Memory B cell (primary cell): ENCODE measurements around the gene ILKAP.

Experiments used
- ATAC-seq: fragments of 150-1000 bp; cut with Tn5 transposase; 2 replicates; pipeline ENCODE4 v1.10.0; 2021; ENCODE audit warnings: low read depth, mild to moderate bottlenecking, moderate library complexity
- DNase-seq, 2 donors: peaks; one replicate each; pipeline ENCODE4 v3.0.0; 2022; ENCODE audit warnings: low spot score in 2 of 2
- H3K27ac Mint-ChIP-seq: one replicate; pipeline ENCODE4 v1.8.0; 2022; ENCODE audit warnings: mild to moderate bottlenecking, moderate library complexity, mixed read lengths
- H3K27me3 Mint-ChIP-seq: one replicate; pipeline ENCODE4 v1.8.0; 2022; ENCODE audit warnings: mixed read lengths
- H3K36me3 Mint-ChIP-seq: one replicate; pipeline ENCODE4 v1.8.0; 2022; ENCODE audit warnings: mild to moderate bottlenecking, mixed read lengths
- H3K4me1 Mint-ChIP-seq: one replicate; pipeline ENCODE4 v1.8.0; 2022; ENCODE audit warnings: mixed read lengths
- H3K4me3 Mint-ChIP-seq: one replicate; pipeline ENCODE4 v1.8.0; 2022; ENCODE audit warnings: mild to moderate bottlenecking, moderate library complexity, mixed read lengths
- H3K9me3 Mint-ChIP-seq: one replicate; pipeline ENCODE4 v1.8.0; 2022; ENCODE audit warnings: mixed read lengths

The ILKAP gene

GRCh38 chr2:238129166-238130010, 74.1 kb downstream of the ILKAP start:
- Mint-ChIP-seq H3K27ac (no peak overlapping the region), H3K4me1 (no peaks in the 10 kb centered on the region), H3K27me3 (no peaks in the 10 kb centered on the region), H3K36me3 (no peaks in the 10 kb centered on the region), H3K9me3 (no peaks in the 10 kb centered on the region), H3K4me3 (no peak overlapping the region)
- DNase-seq (no peak), ATAC-seq (no peak)

- DNase-seq (no peak), ATAC-seq (no peak)
- Mint-ChIP-seq H3K4me3 (no peak overlapping the region), H3K27me3 (no peaks in the 10 kb centered on the region), H3K27ac (no peak overlapping the region), H3K9me3 (no peaks in the 10 kb centered on the region), H3K36me3 (no peaks in the 10 kb centered on the region), H3K4me1 (no peaks in the 10 kb centered on the region)
Measured at GRCh38 chr2:238128534-238129001, 74.9 kb downstream of the ILKAP start.

GRCh38 chr2:238128061-238128440, 75.4 kb downstream of the ILKAP start:
- H3K27me3 Mint-ChIP-seq = no peaks in the 10 kb centered on the region
- no peaks in the 10 kb centered on the region for H3K36me3 Mint-ChIP-seq
- no peak overlapping the region for H3K4me3 Mint-ChIP-seq

GRCh38 chr2:238127165-238128060, 76.1 kb downstream of the ILKAP start:
- ATAC-seq (peak; percentile 59), DNase-seq (no peak)
- Mint-ChIP-seq H3K4me3 (no peak overlapping the region), H3K4me1 (no peaks in the 10 kb centered on the region), H3K9me3 (no peaks in the 10 kb centered on the region), H3K27me3 (no peaks in the 10 kb centered on the region), H3K36me3 (no peaks in the 10 kb centered on the region), H3K27ac (no peak overlapping the region)

More at GRCh38 chr2:238128061-238128440, 75.4 kb downstream of the ILKAP start:
- no peak for ATAC-seq
- Mint-ChIP-seq H3K27ac (no peak overlapping the region), H3K4me1 (no peaks in the 10 kb centered on the region), H3K9me3 (no peaks in the 10 kb centered on the region)
- DNase-seq = no peak

DNA sequence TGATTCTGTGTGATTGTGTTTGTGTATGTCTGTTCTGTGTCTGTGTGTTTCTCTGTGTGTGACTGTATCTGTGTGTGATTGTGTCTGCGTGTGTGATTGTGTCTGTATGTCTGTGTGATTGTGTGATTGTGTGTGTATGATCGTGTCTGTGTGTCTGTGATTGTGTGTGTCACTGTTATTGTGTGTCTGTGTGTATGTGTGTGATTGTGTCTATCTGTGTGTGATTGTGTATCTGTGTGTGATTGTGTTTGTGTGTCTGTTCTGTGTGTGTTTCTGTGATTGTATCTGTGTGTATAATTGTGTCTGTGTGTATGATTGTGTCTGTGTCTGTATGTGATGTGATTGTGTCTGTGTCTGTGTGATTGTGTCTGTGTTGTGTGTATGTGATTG, 76.7 kb downstream of the ILKAP start:
- DNase-seq = no peak

DNA sequence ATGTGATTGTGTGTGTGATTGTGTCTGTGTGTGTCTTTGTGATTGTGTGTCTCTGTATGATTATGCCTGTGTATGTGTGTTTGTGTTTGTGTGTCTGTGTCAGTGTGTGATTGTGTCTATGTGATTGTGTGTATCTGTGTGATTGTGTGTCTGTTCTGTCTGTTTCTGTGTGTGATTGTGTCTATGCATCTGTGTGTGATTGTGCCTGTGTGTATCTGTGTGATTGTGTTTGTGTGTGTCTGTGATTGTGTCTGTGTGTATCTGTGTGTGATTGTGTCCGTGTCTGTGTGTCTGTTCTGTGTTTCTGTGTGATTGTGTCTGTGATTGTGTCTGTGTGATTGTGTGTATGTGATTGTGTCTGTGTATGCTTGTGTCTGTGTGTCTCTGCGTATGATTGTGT, 77.2 kb downstream of the ILKAP start:
- ATAC-seq = no peak

More for the DNA sequence above, 76.7 kb downstream of the ILKAP start:
- Mint-ChIP-seq H3K4me1 (no peaks in the 10 kb centered on the region), H3K36me3 (no peaks in the 10 kb centered on the region), H3K27me3 (no peaks in the 10 kb centered on the region), H3K4me3 (no peak overlapping the region), H3K9me3 (no peaks in the 10 kb centered on the region), H3K27ac (no peak overlapping the region)
- ATAC-seq = no peak

DNA sequence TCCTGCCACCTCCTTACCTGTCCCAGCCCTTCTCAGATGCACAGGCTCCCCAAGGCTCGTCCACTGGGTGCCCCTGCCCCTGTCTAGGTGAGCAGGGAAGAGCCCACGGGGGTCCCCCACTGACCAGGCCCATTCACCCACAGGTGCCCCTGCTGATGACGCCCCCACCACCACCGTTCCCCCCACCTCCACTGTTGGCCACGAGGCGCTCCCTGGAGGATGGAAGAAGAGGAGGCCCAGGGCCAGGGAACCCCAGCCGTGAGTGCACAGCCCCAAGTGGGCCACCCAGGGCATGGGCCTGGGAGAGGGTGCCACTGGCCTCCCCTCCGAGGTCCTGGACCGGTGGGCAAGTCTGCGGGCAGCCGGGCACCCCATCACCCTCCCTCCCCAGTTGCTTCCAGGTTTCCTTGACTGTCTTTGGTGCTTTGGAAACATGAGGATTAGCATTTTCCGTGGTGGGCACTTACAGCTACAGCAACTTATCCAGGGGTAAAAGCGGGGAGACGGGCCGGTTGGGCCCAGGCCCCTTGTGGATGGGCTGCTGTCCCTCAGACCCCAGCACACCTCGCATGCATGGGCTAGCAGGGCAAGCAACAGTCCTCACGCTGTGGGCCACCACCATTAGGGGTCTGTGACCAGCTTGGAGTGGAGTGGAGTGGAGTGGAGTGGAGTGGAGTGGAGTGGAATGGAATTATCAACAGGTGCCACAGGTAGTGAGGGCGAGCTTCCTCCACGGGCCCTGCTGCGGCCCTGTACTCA, 78.2 kb downstream of the ILKAP start:
- no peak for ATAC-seq
- DNase-seq = no peak
- H3K4me3 Mint-ChIP-seq = no peak overlapping the region
- no peaks in the 10 kb centered on the region for H3K9me3 Mint-ChIP-seq
- no peaks in the 10 kb centered on the region for H3K4me1 Mint-ChIP-seq
- H3K27ac Mint-ChIP-seq = no peak overlapping the region
- no peaks in the 10 kb centered on the region for H3K36me3 Mint-ChIP-seq
- no peaks in the 10 kb centered on the region for H3K27me3 Mint-ChIP-seq

More for the DNA sequence above, 77.2 kb downstream of the ILKAP start:
- Mint-ChIP-seq H3K36me3 (no peaks in the 10 kb centered on the region), H3K9me3 (no peaks in the 10 kb centered on the region), H3K27me3 (no peaks in the 10 kb centered on the region), H3K27ac (no peak overlapping the region), H3K4me1 (no peaks in the 10 kb centered on the region), H3K4me3 (no peak overlapping the region)
- no peak for DNase-seq

GRCh38 chr2:238124488-238125126, 78.9 kb downstream of the ILKAP start:
- Mint-ChIP-seq H3K36me3 (no peaks in the 10 kb centered on the region), H3K27me3 (no peaks in the 10 kb centered on the region), H3K27ac (no peak overlapping the region), H3K9me3 (no peaks in the 10 kb centered on the region), H3K4me1 (peaks cover 2% of the 10 kb centered on the region), H3K4me3 (no peak overlapping the region)
- ATAC-seq = no peak
- no peak for DNase-seq

DNA sequence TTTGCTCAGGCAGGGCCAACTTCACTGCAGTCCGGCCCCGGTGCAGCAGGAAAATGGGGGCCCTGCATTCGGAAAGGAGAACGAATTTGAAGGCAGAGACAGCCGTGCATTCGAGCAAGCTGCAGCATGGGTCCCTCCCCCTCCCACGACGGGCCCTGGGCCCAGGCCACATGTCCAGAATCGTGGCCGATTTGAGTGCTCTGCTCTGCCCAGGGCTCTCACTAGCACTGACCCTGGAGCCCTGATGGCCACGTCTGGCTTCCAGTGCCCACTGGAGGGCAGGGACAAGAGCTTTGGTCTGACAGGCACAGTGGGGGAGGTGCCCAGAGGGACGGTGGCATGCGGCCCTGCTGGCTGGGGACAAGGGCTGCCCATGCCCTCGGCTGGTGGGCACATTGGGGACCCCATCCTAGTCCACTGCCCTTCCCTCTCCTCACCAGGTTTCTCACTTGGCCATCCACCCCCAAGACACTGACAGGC, 79.5 kb downstream of the ILKAP start:
- H3K27me3 Mint-ChIP-seq = no peaks in the 10 kb centered on the region
- peaks cover 8% of the 10 kb centered on the region for H3K4me1 Mint-ChIP-seq
- ATAC-seq (no peak), DNase-seq (no peak)
- no peak overlapping the region for H3K4me3 Mint-ChIP-seq
- H3K27ac Mint-ChIP-seq = no peak overlapping the region
- H3K9me3 Mint-ChIP-seq = no peaks in the 10 kb centered on the region
- H3K36me3 Mint-ChIP-seq = no peaks in the 10 kb centered on the region

DNA sequence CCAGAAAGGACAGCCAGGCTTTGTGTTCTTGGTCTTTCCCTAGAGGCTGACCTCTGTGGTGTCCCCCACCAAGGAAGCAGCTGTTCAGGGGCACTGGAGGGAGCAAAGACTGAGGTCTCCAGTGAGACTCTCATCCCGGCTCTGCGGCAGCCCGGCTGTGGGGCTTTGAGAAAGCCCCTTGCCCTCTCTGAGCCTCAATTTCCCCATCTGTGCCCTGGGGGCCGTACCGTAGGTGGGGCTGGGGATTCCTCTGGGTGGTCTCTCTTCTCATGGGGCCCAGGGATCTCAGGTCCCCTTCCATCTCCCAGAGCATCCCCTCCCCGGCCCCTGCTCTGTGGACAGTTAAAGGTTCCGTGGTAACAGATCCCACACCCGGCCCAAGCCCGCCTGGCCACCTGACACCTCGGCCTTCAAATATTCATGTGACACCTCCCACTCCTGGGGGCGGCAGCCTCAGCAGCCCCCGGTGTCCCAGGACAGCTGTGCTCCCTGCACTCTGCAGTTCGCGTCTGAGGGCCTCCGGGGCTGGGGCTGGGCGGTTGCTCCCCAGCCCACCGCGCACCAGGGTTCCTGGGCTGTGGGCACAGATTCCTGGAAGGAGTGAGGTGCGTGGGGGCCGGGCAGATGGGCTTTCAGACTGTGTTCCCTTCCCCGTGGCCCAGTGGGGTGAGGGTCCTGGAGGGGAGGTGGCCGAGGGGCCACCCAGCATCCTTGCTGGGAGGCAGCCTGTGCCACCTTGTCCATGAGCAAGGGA, 80.1 kb downstream of the ILKAP start:
- Mint-ChIP-seq H3K4me1 (peaks cover 13% of the 10 kb centered on the region), H3K27ac (no peak overlapping the region), H3K36me3 (peaks cover 3% of the 10 kb centered on the region), H3K27me3 (no peaks in the 10 kb centered on the region), H3K9me3 (no peaks in the 10 kb centered on the region), H3K4me3 (no peak overlapping the region)
- ATAC-seq (no peak), DNase-seq (no peak)

DNA sequence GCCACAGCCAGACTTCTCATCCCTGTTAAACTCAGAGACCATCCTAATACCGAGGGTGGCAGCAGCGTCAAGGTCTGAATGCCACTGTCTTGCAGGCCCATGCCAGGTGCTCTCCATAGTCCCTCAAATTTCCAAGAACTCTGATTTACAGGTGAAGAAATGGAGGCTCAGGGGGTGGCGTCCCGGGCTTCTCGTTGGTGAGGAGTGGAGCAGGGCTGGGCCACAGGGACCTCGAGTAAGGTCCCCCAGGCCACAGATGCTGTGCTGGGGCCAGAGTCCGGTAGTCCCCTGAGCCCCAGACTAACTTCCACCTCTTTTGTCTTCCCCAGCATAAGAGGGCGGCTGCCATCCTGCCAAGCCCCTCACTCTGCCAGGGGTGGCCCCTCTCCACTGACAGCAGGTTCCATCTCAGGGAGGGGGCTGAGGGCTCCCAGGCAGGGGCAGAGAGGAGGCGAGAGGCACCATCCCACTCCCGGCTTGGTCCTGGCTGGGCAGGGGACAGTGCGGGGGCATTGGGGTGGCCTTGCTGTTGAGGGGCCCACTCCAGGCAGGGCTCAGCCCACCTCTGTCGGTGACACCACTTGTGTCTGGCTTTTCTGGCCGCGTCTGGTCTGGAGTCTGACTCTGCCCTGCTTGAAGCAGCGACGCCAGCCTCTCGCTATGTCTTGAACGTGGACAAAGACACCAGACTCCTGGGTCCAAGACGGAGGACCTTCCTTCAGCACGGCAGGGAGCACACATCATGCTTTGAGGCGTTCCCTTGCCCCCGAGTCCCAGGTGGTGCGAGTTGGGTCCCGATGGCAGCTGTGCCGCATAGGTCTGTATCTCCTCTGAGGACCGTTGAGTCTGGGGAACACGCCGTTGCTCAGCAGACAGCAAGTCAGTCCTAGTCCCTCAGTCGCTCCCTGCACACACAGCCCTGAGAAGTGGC, 80.9 kb downstream of the ILKAP start:
- Mint-ChIP-seq H3K27me3 (peaks cover 6% of the 10 kb centered on the region), H3K27ac (no peak overlapping the region), H3K4me3 (no peak overlapping the region), H3K36me3 (peaks cover 6% of the 10 kb centered on the region), H3K9me3 (no peaks in the 10 kb centered on the region), H3K4me1 (peaks cover 19% of the 10 kb centered on the region)
- ATAC-seq (no peak), DNase-seq (no peak)
